Activated naive CD8-positive, alpha-beta T cell (primary cell): ENCODE measurements around the gene TCF19.
"Not testable (repeated sequence)": the region's sequence is repeated elsewhere in the genome, so short reads cannot be mapped to it uniquely, and the experiment has no call there.

Experiments
- H3K27ac Mint-ChIP-seq: one replicate; pipeline ENCODE4 v1.8.0; 2021; ENCODE audit warnings: mixed read lengths
- H3K27me3 Mint-ChIP-seq: one replicate; pipeline ENCODE4 v1.8.0; 2021; ENCODE audit warnings: mixed read lengths
- H3K36me3 Mint-ChIP-seq: one replicate; pipeline ENCODE4 v1.8.0; 2021; ENCODE audit warnings: mixed read lengths
- H3K4me1 Mint-ChIP-seq: one replicate; pipeline ENCODE4 v1.8.0; 2021; ENCODE audit warnings: low read depth, mixed read lengths
- H3K4me3 Mint-ChIP-seq: one replicate; pipeline ENCODE4 v1.8.0; 2021; ENCODE audit warnings: mild to moderate bottlenecking, mixed read lengths
- H3K9me3 Mint-ChIP-seq: one replicate; pipeline ENCODE4 v1.8.0; 2021; ENCODE audit warnings: low read depth, mixed read lengths

Gene TCF19

GRCh38 chr6:31195308-31195979, 37.1 kb downstream of the TCF19 start:
- Mint-ChIP-seq H3K4me1 (peaks cover 43% of the 10 kb centered on the region), H3K4me3 (peak overlapping the region; percentile 90)
- not testable (repeated sequence) for H3K36me3 Mint-ChIP-seq, H3K9me3 Mint-ChIP-seq, H3K27me3 Mint-ChIP-seq, H3K27ac Mint-ChIP-seq

DNA sequence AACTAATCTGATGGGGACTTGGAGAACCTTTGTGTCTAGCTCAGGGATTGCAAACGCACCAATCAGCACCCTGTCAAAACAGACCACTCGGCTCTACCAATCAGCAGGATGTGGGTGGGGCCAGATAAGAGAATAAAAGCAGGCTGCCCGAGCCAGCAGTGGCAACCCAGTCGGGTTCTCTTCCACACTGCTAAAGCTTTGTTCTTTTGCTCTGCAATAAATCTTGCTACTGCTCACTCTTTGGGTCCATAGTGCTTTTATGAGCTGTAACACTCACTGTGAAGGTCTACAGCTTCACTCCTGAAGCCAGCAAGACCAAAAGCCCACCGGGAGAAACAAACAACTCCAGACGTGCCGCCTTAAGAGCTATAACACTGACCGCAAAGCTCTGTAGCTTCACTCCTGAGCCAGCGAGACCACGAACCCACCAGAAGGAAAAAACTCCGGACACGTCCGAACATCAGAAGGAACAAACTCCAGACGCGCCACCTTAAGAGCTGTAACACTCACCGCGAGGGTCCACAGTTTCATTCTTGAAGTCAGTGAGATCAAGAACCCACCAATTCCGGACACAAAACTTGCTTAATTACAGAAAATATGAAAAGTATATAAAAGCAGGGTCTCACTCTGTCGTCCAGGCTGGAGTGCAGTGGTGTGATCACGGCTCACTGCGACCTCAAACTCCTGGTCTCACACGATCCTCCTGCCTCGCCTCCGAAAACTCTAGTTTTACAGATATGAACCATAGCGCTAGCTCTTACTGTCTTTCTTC, 38.0 kb downstream of the TCF19 start:
- not testable (repeated sequence) for H3K9me3 Mint-ChIP-seq, H3K36me3 Mint-ChIP-seq, H3K27me3 Mint-ChIP-seq
- peak overlapping the region; percentile 90 for H3K4me3 Mint-ChIP-seq
- H3K27ac Mint-ChIP-seq, result peak overlapping the region; percentile 95
- peaks cover 51% of the 10 kb centered on the region for H3K4me1 Mint-ChIP-seq

DNA sequence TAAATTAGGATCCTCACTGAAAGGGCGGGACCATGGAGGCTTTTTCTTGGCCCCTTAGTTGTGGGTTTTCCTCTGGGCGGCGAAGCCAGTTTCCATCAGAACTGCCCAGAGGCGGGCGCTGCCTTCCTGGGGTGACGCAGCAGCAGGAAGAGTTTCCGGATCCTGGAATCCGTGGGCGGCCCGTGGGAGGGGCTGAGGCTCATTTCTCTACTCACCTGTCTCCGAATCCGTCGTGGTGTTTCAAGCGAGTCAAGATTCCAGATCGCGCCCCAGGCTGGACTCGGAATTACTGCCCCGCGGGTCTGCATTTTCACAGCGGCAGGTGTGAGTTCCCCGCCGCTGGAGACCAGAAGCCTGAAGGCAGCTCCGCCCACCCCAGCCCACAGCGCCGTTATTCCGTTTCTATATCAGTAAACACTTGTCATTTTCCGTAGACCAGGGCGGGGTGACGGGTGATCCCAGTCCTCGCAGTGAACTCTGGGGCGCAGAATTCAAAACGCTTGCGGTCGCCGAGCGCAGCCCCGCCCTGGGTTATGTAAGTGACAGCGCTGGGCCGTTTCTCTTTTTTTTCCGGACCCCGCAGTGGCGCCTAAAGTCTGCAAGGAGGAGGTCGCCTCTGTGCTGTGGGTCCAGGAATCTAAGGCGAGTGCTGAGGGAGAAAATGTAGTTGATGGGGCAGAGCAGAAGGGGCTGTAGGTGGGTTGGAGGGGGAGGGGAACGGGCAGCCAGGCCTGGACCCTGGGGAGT, 39.3 kb downstream of the TCF19 start:
- Mint-ChIP-seq H3K36me3 (peaks cover 9% of the 10 kb centered on the region), H3K4me1 (peaks cover 61% of the 10 kb centered on the region), H3K27me3 (no peaks in the 10 kb centered on the region), H3K27ac (peak overlapping the region; percentile 95), H3K4me3 (peak overlapping the region; percentile 90), H3K9me3 (no peaks in the 10 kb centered on the region)

GRCh38 chr6:31199105-31199452, 40.7 kb downstream of the TCF19 start:
- H3K9me3 Mint-ChIP-seq, H3K27me3 Mint-ChIP-seq, H3K36me3 Mint-ChIP-seq: not testable (repeated sequence)
- peak overlapping the region; percentile 90 for H3K4me3 Mint-ChIP-seq
- H3K27ac Mint-ChIP-seq, result peak overlapping the region; percentile 10
- peaks cover 73% of the 10 kb centered on the region for H3K4me1 Mint-ChIP-seq

DNA sequence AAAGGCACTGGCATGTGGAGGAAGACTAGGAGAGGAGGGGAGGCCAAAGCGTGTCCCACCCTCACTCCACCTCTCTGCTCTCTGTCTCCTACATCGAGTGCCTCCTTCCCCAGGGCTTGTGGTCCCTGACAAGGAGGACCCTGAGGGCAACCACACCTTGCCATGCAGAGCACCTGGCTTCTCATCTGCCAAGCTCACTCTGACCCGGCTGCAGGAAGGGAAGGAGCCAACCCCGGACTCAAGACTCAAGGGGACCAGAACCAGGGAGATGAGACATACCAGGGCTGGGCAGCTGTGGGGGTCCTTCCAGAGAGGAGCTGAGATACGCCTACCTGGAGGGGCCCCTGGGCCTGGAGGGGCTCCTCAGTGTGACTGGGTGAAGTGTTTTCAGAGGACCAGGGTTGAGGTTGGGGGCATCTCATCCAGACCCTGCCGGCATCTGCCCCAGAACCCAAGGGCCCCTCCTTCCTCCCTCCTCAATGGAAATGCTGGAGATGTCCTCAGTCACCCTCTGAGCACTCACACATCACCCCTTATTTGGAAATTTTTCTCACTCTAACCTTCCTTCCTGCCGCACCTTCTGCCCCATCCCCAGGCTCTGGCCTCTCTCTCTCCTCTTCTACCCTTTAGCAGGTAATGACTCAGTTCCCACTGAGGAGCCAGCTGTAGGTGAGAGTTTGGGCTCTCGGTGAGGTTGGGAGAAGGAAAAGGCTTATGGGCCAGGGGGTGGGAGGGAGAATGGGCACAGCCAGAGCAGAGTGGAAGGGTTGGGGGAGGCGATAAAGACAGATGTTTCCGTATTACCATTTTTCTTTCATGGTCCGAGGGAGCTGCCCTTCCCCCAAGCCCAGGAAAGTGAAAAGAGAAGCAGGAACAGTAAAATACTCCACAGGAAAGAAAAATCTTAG, 44.1 kb downstream of the TCF19 start:
- H3K36me3 Mint-ChIP-seq, result peaks cover 4% of the 10 kb centered on the region
- peak overlapping the region; percentile 92 for H3K4me3 Mint-ChIP-seq
- no peaks in the 10 kb centered on the region for H3K27me3 Mint-ChIP-seq
- no peaks in the 10 kb centered on the region for H3K9me3 Mint-ChIP-seq
- peak overlapping the region; percentile 99 for H3K27ac Mint-ChIP-seq
- H3K4me1 Mint-ChIP-seq, result peaks cover 68% of the 10 kb centered on the region

- Mint-ChIP-seq H3K4me3 (peak overlapping the region; percentile 92), H3K36me3 (peaks cover 4% of the 10 kb centered on the region), H3K4me1 (peaks cover 68% of the 10 kb centered on the region), H3K27ac (peak overlapping the region; percentile 99), H3K27me3 (no peaks in the 10 kb centered on the region), H3K9me3 (no peaks in the 10 kb centered on the region)
Observed at GRCh38 chr6:31203345-31203979, 45.1 kb downstream of the TCF19 start.

- Mint-ChIP-seq H3K9me3 (no peaks in the 10 kb centered on the region), H3K27ac (peak overlapping the region; percentile 99), H3K36me3 (peaks cover 4% of the 10 kb centered on the region), H3K4me3 (peak overlapping the region; percentile 92), H3K27me3 (no peaks in the 10 kb centered on the region), H3K4me1 (peaks cover 58% of the 10 kb centered on the region)
Observed at GRCh38 chr6:31204751-31205145, 46.4 kb downstream of the TCF19 start.

DNA sequence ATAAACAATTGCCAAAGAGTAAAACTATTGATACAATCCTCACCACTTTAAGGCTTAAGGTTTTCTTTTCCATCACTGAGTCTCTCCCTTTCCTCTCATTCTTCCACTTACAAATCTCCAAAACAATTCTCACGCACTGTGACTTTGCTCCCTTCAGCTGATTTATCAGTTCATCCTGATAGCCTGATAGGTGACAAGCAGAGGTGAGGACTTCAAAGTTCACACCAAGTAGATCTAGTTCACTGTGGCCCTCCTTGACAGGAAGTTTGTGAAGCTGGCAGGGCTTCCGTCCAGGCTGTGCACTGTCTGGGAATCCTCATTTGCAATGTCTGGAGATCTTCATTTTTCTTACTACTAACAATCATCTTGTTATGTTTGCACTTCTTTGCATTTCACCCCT, 47.2 kb downstream of the TCF19 start:
- Mint-ChIP-seq H3K27me3 (no peaks in the 10 kb centered on the region), H3K36me3 (peaks cover 2% of the 10 kb centered on the region), H3K9me3 (no peaks in the 10 kb centered on the region), H3K27ac (peak overlapping the region; percentile 82), H3K4me3 (peak overlapping the region; percentile 51), H3K4me1 (peaks cover 50% of the 10 kb centered on the region)

GRCh38 chr6:31208506-31208905, 50.1 kb downstream of the TCF19 start:
- Mint-ChIP-seq H3K36me3 (no peaks in the 10 kb centered on the region), H3K9me3 (no peaks in the 10 kb centered on the region), H3K4me3 (no peak overlapping the region), H3K27ac (no peak overlapping the region), H3K4me1 (peaks cover 26% of the 10 kb centered on the region), H3K27me3 (no peaks in the 10 kb centered on the region)

- H3K27ac Mint-ChIP-seq, result no peak overlapping the region
- H3K4me3 Mint-ChIP-seq, result no peak overlapping the region
- no peaks in the 10 kb centered on the region for H3K36me3 Mint-ChIP-seq
- peaks cover 20% of the 10 kb centered on the region for H3K4me1 Mint-ChIP-seq
- no peaks in the 10 kb centered on the region for H3K27me3 Mint-ChIP-seq
- no peaks in the 10 kb centered on the region for H3K9me3 Mint-ChIP-seq
Observed at GRCh38 chr6:31209137-31209536, 50.7 kb downstream of the TCF19 start.

DNA sequence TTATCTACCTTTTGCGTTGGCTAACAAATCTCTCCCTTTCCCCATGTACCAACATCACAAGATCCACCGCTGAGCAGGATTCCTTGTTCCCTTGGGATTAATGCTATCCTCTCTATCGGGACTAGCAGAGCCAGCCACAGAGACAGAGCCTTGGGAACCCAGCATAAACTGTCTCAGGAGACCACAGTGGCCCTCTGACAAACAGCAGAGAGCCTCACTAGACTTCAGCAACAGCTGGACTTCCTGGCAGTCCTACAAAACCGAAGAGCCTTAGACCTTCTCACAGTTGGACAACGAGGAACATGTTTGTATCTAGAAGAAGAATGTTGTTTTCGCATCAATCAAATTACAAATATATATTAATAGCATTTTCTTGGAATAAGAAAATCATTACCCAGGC, 51.7 kb downstream of the TCF19 start:
- H3K27me3 Mint-ChIP-seq, result no peaks in the 10 kb centered on the region
- H3K27ac Mint-ChIP-seq, result no peak overlapping the region
- H3K4me1 Mint-ChIP-seq, result peaks cover 11% of the 10 kb centered on the region
- no peaks in the 10 kb centered on the region for H3K36me3 Mint-ChIP-seq
- H3K4me3 Mint-ChIP-seq, result no peak overlapping the region
- H3K9me3 Mint-ChIP-seq, result no peaks in the 10 kb centered on the region

- Mint-ChIP-seq H3K27ac (no peak overlapping the region), H3K9me3 (no peaks in the 10 kb centered on the region), H3K36me3 (no peaks in the 10 kb centered on the region), H3K4me1 (peaks cover 6% of the 10 kb centered on the region), H3K27me3 (no peaks in the 10 kb centered on the region), H3K4me3 (no peak overlapping the region)
Observed at GRCh38 chr6:31210741-31211532, 52.5 kb downstream of the TCF19 start.
